Measurements from ENCODE around the gene IFI44L.

- TF ChIP-seq EZH2 (IDR thresholded peaks at IDR 0.05; ENCODE audit: low read length) = no peak
- no peak for TF ChIP-seq CTCF (optimal IDR thresholded peaks at IDR 0.05 in 1 of 3, IDR thresholded peaks at IDR 0.05 in 1 of 3, conservative IDR thresholded peaks at IDR 0.05 in 1 of 3; ENCODE audit: extremely low read depth in 1 of 3, insufficient read depth in 2 of 3, low read length in 3 of 3)
These were observed 27.0 kb downstream of the IFI44L start for GRCh38 chr1:78647238-78647637.
